Natural killer cell (primary cell): Measurements from ENCODE around the gene SHROOM1. TPM values are rescaled to one million over a fixed set of nuclear protein-coding genes. Genes with fewer than 3 reads are reported as not detected.
"Not testable (repeated sequence)": the region's sequence is repeated elsewhere in the genome, so short reads cannot be mapped to it uniquely, and the experiment has no call there.

Experiments used
- ATAC-seq, 3 donors: fragments of 150-1000 bp in 2 of 3; fragments of 200-7000 bp in 1 of 3; cut with Tn5 transposase; 1 replicate in 1 of 3; 2 replicates in 2 of 3; pipeline ENCODE4 v1.10.0; 2021; ENCODE audit warnings: mild to moderate bottlenecking in 2 of 3, moderate library complexity in 2 of 3
- DNase-seq, 2 donors: peaks; one replicate each; pipeline versions ENCODE4 v3.0.0 to v3.0.0-alpha.2; 2013 to 2021; ENCODE audit warnings: mixed read lengths in 1 of 2
- H3K27ac ChIP-seq: one replicate; pipeline ENCODE4 v1.5.1; 2013; ENCODE audit warnings: mild to moderate bottlenecking, low read length
- H3K27me3 ChIP-seq: one replicate; pipeline ENCODE4 v1.6.1; 2013; ENCODE audit warnings: low read length; ENCODE audit not compliant: control insufficient read depth, insufficient read depth
- H3K36me3 ChIP-seq: one replicate; pipeline ENCODE4 v1.6.1; 2013; ENCODE audit warnings: low read length; ENCODE audit not compliant: control insufficient read depth, insufficient read depth
- H3K4me1 ChIP-seq: one replicate; pipeline ENCODE4 v1.6.1; 2013; ENCODE audit warnings: low read length; ENCODE audit not compliant: control insufficient read depth, insufficient read depth
- H3K4me3 ChIP-seq: one replicate; pipeline ENCODE4 v1.5.1; 2013; ENCODE audit warnings: low read length
- H3K9me3 ChIP-seq: one replicate; pipeline ENCODE4 v1.6.1; 2013; ENCODE audit warnings: low read length; ENCODE audit not compliant: control insufficient read depth, insufficient read depth
- H3K27ac Mint-ChIP-seq, 2 donors: one replicate each; pipeline ENCODE4 v1.8.0; 2022; ENCODE audit warnings: mild to moderate bottlenecking in 2 of 2, mixed read lengths in 2 of 2, moderate library complexity in 1 of 2
- H3K27me3 Mint-ChIP-seq, 2 donors: one replicate each; pipeline ENCODE4 v1.8.0; 2022; ENCODE audit warnings: low read depth in 2 of 2, mixed read lengths in 2 of 2
- H3K36me3 Mint-ChIP-seq: one replicate; pipeline ENCODE4 v1.8.0; 2022; ENCODE audit warnings: mixed read lengths
- H3K4me1 Mint-ChIP-seq, 2 donors: one replicate each; pipeline ENCODE4 v1.8.0; 2022; ENCODE audit warnings: mixed read lengths in 2 of 2
- H3K4me3 Mint-ChIP-seq: one replicate; pipeline ENCODE4 v1.8.0; 2022; ENCODE audit warnings: mild to moderate bottlenecking, moderate library complexity, mixed read lengths
- H3K9me3 Mint-ChIP-seq, 2 donors: one replicate each; pipeline ENCODE4 v1.8.0; 2022; ENCODE audit warnings: mixed read lengths in 2 of 2
- CTCF ChIP-seq: fragments of 200-600 bp; IDR thresholded peaks from one replicate; pipeline ENCODE4 v1.8.0; 2022; ENCODE audit warnings: antibody characterized with exemption
- WGBS: methylation state at CpG from one replicate; pipeline ENCODE4 v1.1.7; 2013; ENCODE audit warnings: missing lambda C conversion rate; ENCODE audit not compliant: insufficient coverage; 5-methylcytosine and 5-hydroxymethylcytosine counted together
- intact Hi-C: fragments of 100-400 bp; cut with micrococcal nuclease; formaldehyde crosslinking; loops from one replicate; pipeline ENCODE4 v1.14.2; 2022
- total RNA-seq, 4 donors: library from RNA; stranded (reverse); fragments of 120-200 nt in 1 of 4; gene quantifications; one replicate each; pipeline versions ENCODE4 v1.2.3 to v1.2.4, GENCODE V29; 2013 to 2022

The SHROOM1 gene
- total RNA-seq, 3 donors from 2014 or later (not counting 1 experiment from before 2014, with no cell fraction given) = 0.82 to 3.5 (median 0.85) TPM

- peaks cover under 1 to 12% of the 10 kb centered on the region in 2 donors for H3K27me3 Mint-ChIP-seq
- Histone ChIP-seq H3K9me3 (no peaks in the 10 kb centered on the region), H3K27me3 (no peaks in the 10 kb centered on the region), H3K4me3 (no peak overlapping the region), H3K27ac (no peak overlapping the region), H3K4me1 (no peaks in the 10 kb centered on the region), H3K36me3 (no peaks in the 10 kb centered on the region)
- no peak for ATAC-seq
- H3K36me3 Mint-ChIP-seq = no peaks in the 10 kb centered on the region
- no peak for TF ChIP-seq CTCF
- H3K4me1 Mint-ChIP-seq = no peaks in the 10 kb centered on the region
- no peaks in the 10 kb centered on the region for H3K9me3 Mint-ChIP-seq
- 91% methylated on average over 3 of the region's 3 CpGs for WGBS
- H3K4me3 Mint-ChIP-seq = no peak overlapping the region
- intact Hi-C loops = no loop called here
- DNase-seq = no peak
- no peak overlapping the region for H3K27ac Mint-ChIP-seq
Measured at GRCh38 chr5:132856011-132856410, 25.6 kb upstream of the SHROOM1 start.

GRCh38 chr5:132854992-132855391 is 24.5 kb upstream of the SHROOM1 start:
- H3K4me1 ChIP-seq, H3K4me1 Mint-ChIP-seq, H3K27me3 ChIP-seq, DNase-seq, H3K9me3 Mint-ChIP-seq, H3K9me3 ChIP-seq, ATAC-seq, H3K36me3 ChIP-seq, H3K4me3 Mint-ChIP-seq, H3K27ac Mint-ChIP-seq, H3K4me3 ChIP-seq, H3K36me3 Mint-ChIP-seq, H3K27ac ChIP-seq, intact Hi-C loops: not testable (repeated sequence)
- WGBS = 99% methylated on average over 5 of the region's 5 CpGs
- H3K27me3 Mint-ChIP-seq = peaks cover 0 to 11% of the 10 kb centered on the region in 2 donors

- H3K4me3 ChIP-seq = no peak overlapping the region
- H3K36me3 ChIP-seq = no peaks in the 10 kb centered on the region
- H3K4me3 Mint-ChIP-seq = no peak overlapping the region
- H3K27ac ChIP-seq = no peak overlapping the region
- H3K9me3 ChIP-seq = no peaks in the 10 kb centered on the region
- no peaks in the 10 kb centered on the region for H3K36me3 Mint-ChIP-seq
- no peak for DNase-seq
- H3K27ac Mint-ChIP-seq = no peak overlapping the region
- no peaks in the 10 kb centered on the region for H3K4me1 ChIP-seq
- no peaks in the 10 kb centered on the region for H3K9me3 Mint-ChIP-seq
- H3K27me3 Mint-ChIP-seq = peaks cover 0 to 14% of the 10 kb centered on the region in 2 donors
- TF ChIP-seq CTCF = no peak
- H3K27me3 ChIP-seq = no peaks in the 10 kb centered on the region
- no peak for ATAC-seq
- no peaks in the 10 kb centered on the region for H3K4me1 Mint-ChIP-seq
- intact Hi-C loops = no loop called here
- WGBS = 65% methylated on average over 3 of the region's 3 CpGs
Measured at GRCh38 chr5:132854301-132854700, 23.9 kb upstream of the SHROOM1 start.

- TF ChIP-seq CTCF = no peak
- no peak overlapping the region for H3K4me3 ChIP-seq
- WGBS = 0% methylated on average over 1 of the region's 1 CpG
- no peaks in the 10 kb centered on the region for H3K4me1 ChIP-seq
- Mint-ChIP-seq H3K27ac (no peak overlapping the region), H3K9me3 (no peaks in the 10 kb centered on the region), H3K4me3 (no peak overlapping the region), H3K27me3 (peaks cover under 1 to 11% of the 10 kb centered on the region in 2 donors), H3K4me1 (no peaks in the 10 kb centered on the region), H3K36me3 (no peaks in the 10 kb centered on the region)
- DNase-seq = no peak
- H3K27ac ChIP-seq = no peak overlapping the region
- no peaks in the 10 kb centered on the region for H3K9me3 ChIP-seq
- no peaks in the 10 kb centered on the region for H3K36me3 ChIP-seq
- ATAC-seq = no peak
- intact Hi-C loops = no loop called here
- H3K27me3 ChIP-seq = no peaks in the 10 kb centered on the region
Measured at GRCh38 chr5:132853790-132854189, 23.3 kb upstream of the SHROOM1 start.
